ENCODE data around the gene PVALEF. TPM values are rescaled to one million over a fixed set of nuclear protein-coding genes. Genes with fewer than 3 reads are reported as not detected.

The PVALEF gene
- polyA plus RNA-seq, 1 of the 3 experiments (the other 2 are of a cell fraction) = not detected

GRCh38 chr17:81139428-81139827 is 25.9 kb upstream of the PVALEF start:
- DNase-seq = no peak
- no peaks in the 10 kb centered on the region for H4K20me1 ChIP-seq (ENCODE audit: insufficient read depth)
- no peak overlapping the region for H3K4me3 ChIP-seq (ENCODE audit: low read depth in 2 of 2, low read length in 1 of 2)
- H3K4me2 ChIP-seq = no peak overlapping the region
- H3K4me1 ChIP-seq (ENCODE audit: control insufficient read depth in 1 of 2, insufficient read depth in 2 of 2, low read depth in 1 of 2, low read length in 1 of 2) = peaks cover 0 to 7% of the 10 kb centered on the region in 2 experiments; a peak in 1 of 4 replicates
- H3K27me3 ChIP-seq (ENCODE audit: insufficient read depth) = no peaks in the 10 kb centered on the region
- CTCF ChIA-PET = interaction anchor here (1.1 to 8.8 kb wide), 3 partner anchors 19 to 100 kb away, joined by 3 to 147 read pairs (median 133); partner anchors contain the start of genes NDUFAF8 and TEPSIN
- H3K9me3 ChIP-seq = no peaks in the 10 kb centered on the region
- no peak overlapping the region for H2AFZ ChIP-seq (ENCODE audit: low read depth)
- peaks cover 12% of the 10 kb centered on the region for H3F3A ChIP-seq (replicated peaks; ENCODE audit: insufficient read depth)
- H3K27ac ChIP-seq (ENCODE audit: low read depth in 2 of 2, low read length in 1 of 2) = no peak overlapping the region
- TF ChIP-seq RXRA (IDR thresholded peaks at IDR 0.05; ENCODE audit: borderline replicate concordance, low read depth) (no peak), CHD2 (IDR thresholded peaks at IDR 0.05; ENCODE audit: low read length, partially characterized antibody) (no peak), EZH2phosphoT487 (IDR thresholded peaks at IDR 0.05; ENCODE audit: borderline replicate concordance, low read depth) (no peak), IRF3 (IDR thresholded peaks at IDR 0.05; ENCODE audit: low read depth, low read length) (no peak), SMC3 (IDR thresholded peaks at IDR 0.05; ENCODE audit: low read depth, low read length) (no peak), TCF12 (IDR thresholded peaks at IDR 0.05) (no peak), CTCF (IDR thresholded peaks at IDR 0.05) (no peak), PBX3 (IDR thresholded peaks at IDR 0.05) (no peak), JUND (IDR thresholded peaks at IDR 0.05) (no peak), POLR2AphosphoS5 (IDR thresholded peaks at IDR 0.05; ENCODE audit: low read depth, low read length) (no peak), USF2 (IDR thresholded peaks at IDR 0.05; ENCODE audit: borderline replicate concordance, low read depth, low read length) (no peak), FOXM1 (IDR thresholded peaks at IDR 0.05; ENCODE audit: low read depth) (no peak), SIN3A (IDR thresholded peaks at IDR 0.05; ENCODE audit: borderline replicate concordance, low read depth, low read length) (no peak), GATA2 (CRISPR knock-in tag; IDR thresholded peaks at IDR 0.05) (no peak), YY1 (IDR thresholded peaks at IDR 0.05; ENCODE audit: low read depth) (no peak), MAX (IDR thresholded peaks at IDR 0.05; ENCODE audit: low read depth) (no peak), RFX5 (IDR thresholded peaks at IDR 0.05; ENCODE audit: low read length) (no peak), EP300 (IDR thresholded peaks at IDR 0.05; ENCODE audit: borderline replicate concordance in 1 of 2, low read depth in 1 of 2, low read length in 1 of 2) (no peak), REST (IDR thresholded peaks at IDR 0.05; ENCODE audit: low read depth, low read length) (no peak), FOSL2 (IDR thresholded peaks at IDR 0.05; ENCODE audit: borderline replicate concordance, low read depth) (no peak)
- no peaks in the 10 kb centered on the region for H3K79me2 ChIP-seq (ENCODE audit: insufficient read depth)
- H3K9ac ChIP-seq = no peak overlapping the region
- no peaks in the 10 kb centered on the region for H3K9me2 ChIP-seq
- H3K36me3 ChIP-seq (replicated peaks in 1 of 2; ENCODE audit: control insufficient read depth in 1 of 2, insufficient read depth in 2 of 2, low read length in 1 of 2) = no peaks in the 10 kb centered on the region
- POLR2A ChIA-PET = no interaction called here
- WGBS (ENCODE audit: low lambda C conversion rate) = 78% methylated on average over 8 of the region's 8 CpGs
